Activated CD4-positive, alpha-beta T cell treated with anti-CD3 and anti-CD28 coated beads, Interleukin-2, amount 50 U/mL, for 16 hours (primary cell): Measurements from ENCODE around the gene DDX54.

Source experiments
- DNase-seq: peaks from one replicate; pipeline ENCODE4 v3.0.0-alpha.2; 2020

DDX54 gene

GRCh38 chr12:113189361-113189760, 4.1 kb upstream of the DDX54 start:
- DNase-seq, result no peak

DNA sequence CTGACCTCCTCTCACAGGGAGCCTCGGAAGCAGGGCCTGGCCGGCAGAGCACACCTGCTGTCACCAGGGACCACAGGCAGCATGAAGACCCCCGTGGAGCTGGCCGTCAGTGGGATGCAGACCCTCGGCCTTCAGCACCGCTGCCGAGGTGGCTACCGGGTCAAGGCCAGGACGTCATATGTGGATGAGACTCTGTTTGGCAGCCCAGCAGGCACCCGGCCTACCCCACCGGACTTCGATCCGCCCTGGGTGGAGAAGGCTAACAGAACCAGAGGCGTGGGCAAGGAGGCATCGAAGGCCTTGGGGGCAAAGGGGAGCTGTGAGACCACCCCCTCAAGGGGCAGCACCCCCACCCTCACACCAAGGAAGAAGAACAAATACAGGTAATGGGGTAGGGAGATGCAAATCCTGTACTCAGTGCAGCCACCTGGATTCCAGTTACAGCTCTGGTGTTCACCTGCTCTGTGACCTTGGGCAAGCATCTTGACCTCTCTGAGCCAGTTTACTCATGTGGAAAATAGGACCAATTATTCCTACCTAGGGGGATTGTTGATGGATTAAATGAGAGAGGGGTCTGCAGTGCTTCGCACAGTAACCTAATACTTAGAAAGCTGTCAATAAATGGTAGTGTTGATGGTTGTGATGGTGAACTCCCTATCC, 1.5 kb upstream of the DDX54 start:
- DNase-seq, result no peak

DNA sequence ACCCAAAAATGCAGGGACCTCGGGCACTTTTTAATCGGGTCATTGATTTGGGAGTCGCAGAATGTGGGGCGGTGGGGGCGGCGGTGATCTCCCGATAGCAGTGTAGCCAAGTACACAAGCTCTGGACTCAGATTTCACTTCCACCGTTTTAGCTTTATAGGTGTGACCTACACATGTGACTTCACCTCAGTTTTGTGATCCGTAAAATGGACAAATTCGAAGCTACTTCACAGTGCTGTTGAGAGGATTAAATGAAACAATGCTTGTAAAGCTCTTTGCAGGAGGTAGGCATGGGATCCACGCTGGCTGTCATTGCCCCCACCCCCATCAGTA, 721 bp upstream of the DDX54 start:
- DNase-seq, result no peak

- DNase-seq, result peak; percentile 94
Measured at GRCh38 chr12:113184900-113185179, 438 bp downstream of the DDX54 start.

- no peak for DNase-seq
Measured at GRCh38 chr12:113184098-113184899, 979 bp downstream of the DDX54 start.

DNA sequence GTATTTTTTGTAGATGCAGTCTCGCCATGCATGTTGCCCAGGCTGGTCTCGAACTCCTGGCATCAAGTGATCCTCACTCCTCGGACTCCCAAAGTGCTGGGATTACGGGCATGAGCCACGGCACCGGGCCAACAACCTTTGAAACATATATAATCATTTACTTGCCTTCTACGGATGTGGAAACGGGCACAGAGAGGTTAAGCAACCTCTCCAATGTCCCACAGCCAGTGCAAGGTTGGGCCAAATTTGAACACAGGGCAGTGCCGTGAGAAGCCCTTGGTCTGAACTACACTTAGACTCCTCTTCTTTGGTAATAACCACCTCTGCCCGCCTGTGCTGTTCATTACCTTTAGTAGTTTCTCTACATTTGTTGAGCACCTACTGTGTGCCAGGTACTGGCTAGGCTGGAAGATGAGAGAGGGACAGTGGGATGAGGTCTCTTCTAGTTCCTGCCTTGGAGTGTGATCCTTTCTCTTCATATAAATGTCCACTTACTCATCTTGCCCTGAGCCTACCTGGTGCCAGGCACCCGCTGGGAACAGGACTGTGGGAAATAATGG, 2.2 kb downstream of the DDX54 start:
- no peak for DNase-seq

- no peak for DNase-seq
Measured at GRCh38 chr12:113181975-113182374, 3.3 kb downstream of the DDX54 start.

DNA sequence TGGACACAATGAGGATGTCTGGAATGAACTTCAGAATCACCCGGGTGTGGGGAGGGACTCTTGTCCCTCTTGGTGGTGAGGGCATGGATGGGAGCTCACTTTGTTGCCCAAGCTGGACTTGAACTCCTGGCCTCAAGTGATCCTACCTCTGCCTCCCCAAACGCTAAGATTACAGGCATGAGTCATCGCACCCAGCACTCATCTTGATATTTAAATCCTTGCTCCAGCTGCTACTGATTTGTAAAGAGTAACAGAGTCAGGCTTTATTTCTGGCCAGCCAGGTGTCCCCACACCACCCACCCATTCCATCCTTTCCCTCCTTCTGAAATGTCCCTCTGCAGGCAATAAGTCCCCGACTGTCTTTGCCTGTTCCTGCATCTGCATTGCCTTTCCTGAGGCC, 4.9 kb downstream of the DDX54 start:
- no peak for DNase-seq

GRCh38 chr12:113179023-113179422, 6.3 kb downstream of the DDX54 start:
- no peak for DNase-seq

DNA sequence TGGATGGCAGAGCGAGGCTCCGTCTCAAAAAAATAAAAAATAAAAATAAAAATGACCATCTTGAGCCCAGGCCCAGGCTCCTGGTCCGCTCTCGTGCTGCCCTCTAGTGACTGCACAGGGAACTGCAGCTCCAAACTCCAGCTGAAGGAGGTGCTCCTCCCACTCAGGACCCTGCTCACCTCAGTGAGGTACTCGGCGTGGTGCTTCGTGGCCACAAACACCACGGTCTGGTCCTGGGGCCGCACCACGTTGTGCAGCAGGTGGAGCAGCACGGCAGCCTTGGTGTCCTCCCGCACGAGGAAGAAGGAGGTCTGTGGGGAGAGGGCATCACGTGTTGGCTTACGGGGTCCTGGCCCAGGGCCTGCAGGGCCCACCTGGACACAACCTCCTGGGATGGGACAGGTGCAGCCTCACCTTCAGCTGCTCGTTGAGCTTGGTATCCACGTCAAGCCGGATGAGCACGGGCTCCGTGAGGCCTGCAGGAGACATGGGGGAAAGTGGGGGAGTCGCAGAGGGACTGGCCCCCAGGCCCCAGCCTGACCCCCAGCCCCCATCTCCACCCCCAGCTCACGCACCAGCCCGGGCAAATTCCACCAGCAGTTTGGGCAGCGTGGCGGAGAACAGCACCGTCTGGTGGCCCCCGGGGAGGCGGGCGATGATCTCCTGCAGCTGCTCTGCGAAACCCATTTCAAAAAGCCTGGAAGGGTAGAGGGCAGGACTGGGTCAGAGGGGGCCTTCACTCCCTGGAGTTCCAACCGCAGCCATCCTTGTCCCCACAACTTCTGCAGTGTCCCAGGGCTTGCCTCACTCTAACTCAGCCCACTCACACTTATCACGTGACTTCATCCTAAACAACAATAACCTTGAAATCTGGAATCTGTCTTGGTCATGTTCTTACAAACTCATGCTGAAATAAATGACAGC, 10.6 kb downstream of the DDX54 start:
- DNase-seq, result peak; percentile 80

- no peak for DNase-seq
Measured at GRCh38 chr12:113173081-113173698, 12.1 kb downstream of the DDX54 start.

- DNase-seq, result no peak
Measured at GRCh38 chr12:113172185-113172584, 13.1 kb downstream of the DDX54 start.

DNA sequence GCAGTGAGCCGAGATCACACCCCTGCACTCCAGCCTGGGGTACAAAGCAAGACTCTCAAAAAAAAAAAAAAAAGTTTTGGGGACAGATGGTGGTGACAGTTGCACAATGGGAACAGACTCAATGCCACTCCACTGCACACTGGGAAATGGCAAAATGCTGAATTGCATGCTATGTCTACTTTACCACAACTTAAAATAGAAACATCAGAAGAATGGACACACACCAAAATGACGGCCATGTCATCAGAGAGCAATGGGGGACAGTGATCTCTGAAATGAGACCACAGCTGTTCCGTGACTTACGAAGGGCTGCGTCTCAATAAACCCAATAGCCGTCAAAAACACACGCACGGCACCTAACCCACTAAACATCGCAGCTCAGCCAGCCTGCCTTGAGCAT, 13.7 kb downstream of the DDX54 start:
- no peak for DNase-seq

DNA sequence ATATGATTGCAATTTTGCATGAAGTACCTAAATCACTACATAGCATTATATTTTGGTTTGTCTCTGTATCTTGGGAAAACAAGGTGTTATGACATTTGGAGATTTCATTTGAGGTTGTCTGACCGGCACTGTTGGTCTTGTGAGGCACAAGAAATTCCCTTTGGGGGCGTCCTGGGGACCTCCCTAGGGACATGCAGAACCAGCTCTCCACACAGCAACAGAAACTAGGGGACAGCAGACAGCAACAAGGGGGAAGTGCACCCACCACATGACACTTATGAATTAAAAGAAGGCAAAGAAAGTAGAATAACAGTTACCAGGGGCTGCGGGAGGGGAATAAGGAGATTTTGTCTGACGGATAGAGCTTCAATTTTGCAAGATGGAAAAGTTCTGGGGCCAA, 14.4 kb downstream of the DDX54 start:
- no peak for DNase-seq

GRCh38 chr12:113170457-113170856, 14.8 kb downstream of the DDX54 start:
- no peak for DNase-seq

DNA sequence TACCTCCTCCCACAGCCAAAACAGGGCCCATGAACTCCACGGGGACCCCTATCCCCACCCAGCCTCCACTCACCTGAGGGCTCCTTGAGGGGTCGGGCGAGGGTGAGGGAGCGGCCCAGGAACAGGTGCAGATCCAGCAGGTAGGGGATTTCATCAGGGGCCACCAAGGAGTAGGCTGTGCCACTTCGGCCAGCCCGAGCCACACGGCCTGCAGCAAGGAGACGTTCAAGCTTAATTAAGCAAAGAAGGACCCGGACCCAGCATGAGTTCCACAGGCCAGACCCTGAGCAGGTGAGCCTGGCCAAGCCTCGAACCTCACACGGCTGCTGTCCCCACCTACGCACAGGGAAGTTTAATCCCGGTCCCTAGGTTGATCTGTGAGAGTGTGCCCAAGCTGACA, 15.6 kb downstream of the DDX54 start:
- DNase-seq, result no peak

- DNase-seq, result no peak
Measured at GRCh38 chr12:113167868-113168267, 17.4 kb downstream of the DDX54 start.

- no peak for DNase-seq
Measured at GRCh38 chr12:113165521-113166450, 19.5 kb downstream of the DDX54 start.

DNA sequence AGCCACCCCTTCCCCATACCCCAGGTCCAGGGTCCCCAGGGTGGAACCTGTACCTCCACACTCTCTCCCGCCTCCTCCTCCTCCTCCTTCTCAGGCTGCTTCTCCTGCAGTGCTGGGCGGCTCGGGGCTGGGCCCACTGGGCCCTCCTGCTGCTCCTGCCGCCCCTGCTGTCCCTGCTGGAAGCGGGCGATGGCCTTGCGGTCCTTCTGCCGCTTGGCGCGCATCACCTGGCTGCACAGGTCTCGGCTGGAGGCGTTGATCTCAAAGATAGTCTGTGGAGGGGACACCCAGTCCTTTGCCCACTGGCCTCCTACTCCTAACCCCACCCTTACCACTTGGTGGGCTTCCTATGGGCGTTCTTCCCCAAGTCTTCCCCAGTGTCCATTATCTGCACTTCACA, 21.3 kb downstream of the DDX54 start:
- DNase-seq, result no peak

DNA sequence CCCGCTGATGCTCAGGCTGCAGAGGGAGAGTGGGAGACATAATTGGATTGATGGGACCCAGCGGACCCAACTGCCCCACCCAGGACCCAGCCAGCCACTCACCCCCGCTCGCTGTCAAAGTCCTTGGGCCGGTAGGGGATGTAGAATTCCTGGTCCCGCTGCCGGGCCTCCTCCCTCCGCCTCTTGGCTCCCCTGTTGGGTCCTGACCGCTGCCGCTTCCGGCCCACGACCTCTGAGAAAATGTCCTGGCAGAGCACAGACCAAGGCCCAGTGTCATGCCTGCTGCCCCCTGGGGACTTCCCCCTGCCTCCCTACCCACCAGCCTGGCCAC, 22.3 kb downstream of the DDX54 start:
- no peak for DNase-seq

DNA sequence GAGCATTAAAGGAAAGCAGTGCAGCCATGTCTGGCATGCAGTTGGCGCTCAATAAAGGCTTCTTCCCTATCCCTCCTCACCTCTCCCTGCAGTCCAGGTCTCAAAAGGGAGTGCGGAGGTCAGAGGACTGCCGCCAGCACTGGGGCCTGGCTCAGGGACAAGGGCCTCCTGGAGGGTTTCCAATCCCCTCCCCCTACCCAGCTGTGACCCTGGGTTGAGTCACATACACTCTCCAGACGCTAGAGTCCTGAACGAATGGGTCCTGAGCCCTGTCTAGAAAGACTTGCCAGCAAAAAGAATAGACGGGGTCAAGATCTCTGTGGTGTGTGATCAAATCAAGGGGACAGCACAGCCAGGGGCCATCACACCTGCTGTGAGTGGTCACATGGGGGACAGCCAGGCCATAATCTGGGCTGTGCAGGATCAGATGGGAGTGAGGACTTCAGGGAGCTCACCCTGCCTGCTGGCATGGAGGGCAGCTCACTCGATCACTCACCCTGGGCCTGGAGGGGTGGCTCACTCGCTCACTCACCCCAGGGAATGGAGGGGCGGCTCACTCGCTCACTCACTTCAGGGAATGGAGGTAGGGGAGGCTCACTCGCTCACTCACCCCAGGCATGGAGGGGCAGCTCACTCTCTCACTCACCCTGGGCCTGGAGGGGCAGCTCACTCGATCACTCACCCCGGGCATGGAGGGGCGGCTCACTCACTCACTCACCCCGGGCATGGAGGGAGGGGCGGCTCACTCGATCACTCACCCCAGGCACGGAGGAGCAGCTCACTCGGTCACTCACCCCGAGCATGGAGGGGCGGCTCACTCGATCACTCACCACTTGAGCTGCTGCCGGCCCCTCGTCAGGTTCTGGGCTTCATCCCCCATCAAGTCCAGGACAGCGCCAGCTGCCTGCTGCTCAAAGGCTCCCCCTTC, 22.9 kb downstream of the DDX54 start:
- DNase-seq, result no peak
